Spleen (tissue), 11 donors: ENCODE measurements around the gene SYNGR1. TPM values are rescaled to one million over a fixed set of nuclear protein-coding genes. Genes with fewer than 3 reads are reported as not detected.

Experiments
- DNase-seq: peaks from one replicate; pipeline ENCODE4 v3.0.0-alpha.2; 2020
- H3K27ac ChIP-seq, 8 donors: fragments of 200-600 bp; sonication (generic) in 7 of 8; 1 replicate in 4 of 8; 2 replicates in 4 of 8; pipeline versions ENCODE4 v1.5.0 to v1.8.0; 2016 to 2021; ENCODE audit warnings: inconsistent platforms in 4 of 8, mild to moderate bottlenecking in 4 of 8, moderate library complexity in 1 of 8
- H3K27me3 ChIP-seq, 7 donors: fragments of 200-600 bp; sonication (generic) in 6 of 7; replicated peaks in 1 of 7; 1 replicate in 4 of 7; 2 replicates in 3 of 7; pipeline versions ENCODE4 v1.5.0 to v1.8.0; 2016 to 2021; ENCODE audit warnings: inconsistent platforms in 3 of 7, mild to moderate bottlenecking in 1 of 7
- H3K36me3 ChIP-seq, 6 donors: fragments of 200-600 bp; sonication (generic) in 5 of 6; 1 replicate in 4 of 6; 2 replicates in 2 of 6; pipeline versions ENCODE4 v1.5.0 to v1.8.0; 2016 to 2021; ENCODE audit warnings: inconsistent platforms in 2 of 6
- H3K4me1 ChIP-seq, 6 donors: fragments of 200-600 bp; sonication (generic) in 5 of 6; 1 replicate in 3 of 6; 2 replicates in 3 of 6; pipeline versions ENCODE4 v1.5.0 to v1.8.0; 2016 to 2021; ENCODE audit warnings: inconsistent platforms in 3 of 6
- H3K4me3 ChIP-seq, 8 donors: fragments of 200-600 bp; sonication (generic) in 7 of 8; 1 replicate in 4 of 8; 2 replicates in 4 of 8; pipeline versions ENCODE4 v1.5.0 to v1.8.0; 2016 to 2021; ENCODE audit warnings: inconsistent platforms in 4 of 8, mild to moderate bottlenecking in 4 of 8, moderate library complexity in 2 of 8
- H3K9me3 ChIP-seq, 8 donors: fragments of 200-600 bp; sonication (generic) in 7 of 8; 1 replicate in 4 of 8; 2 replicates in 4 of 8; pipeline versions ENCODE4 v1.5.0 to v1.8.0; 2016 to 2021; ENCODE audit warnings: inconsistent platforms in 4 of 8
- CTCF ChIP-seq, 11 experiments: fragments of 200-600 bp in 7 of 11; fragments of 450-650 bp in 4 of 11; sonication (generic) in 4 of 11; IDR thresholded peaks in 8 of 11; conservative IDR thresholded peaks in 3 of 11; 1 replicate in 7 of 11; 2 replicates in 4 of 11; pipeline versions ENCODE4 v1.4.0 to v1.8.0; 2016 to 2021; ENCODE audit warnings: antibody characterized with exemption in 11 of 11, inconsistent platforms in 4 of 11, mild to moderate bottlenecking in 1 of 11
- POLR2A ChIP-seq, 3 donors: fragments of 450-650 bp; IDR thresholded peaks; one replicate each; pipeline ENCODE4 v1.5.1; 2017; ENCODE audit warnings: antibody characterized with exemption in 3 of 3, mild to moderate bottlenecking in 1 of 3
- POLR2AphosphoS5 ChIP-seq, 3 donors: sonication (generic); formaldehyde crosslinking; IDR thresholded peaks; one replicate each; pipeline ENCODE4 v1.5.1; 2017; ENCODE audit warnings: antibody characterized with exemption in 3 of 3
- WGBS, 5 donors: extraction: QIAGEN DNeasy Blood & Tissue Kit in 3 of 5; methylation state at CpG; one replicate each; pipeline versions ENCODE4 v1.1.5 to v1.1.7; 2013 to 2018; 5-methylcytosine and 5-hydroxymethylcytosine counted together
- intact Hi-C: fragments of 100-400 bp; cut with DNase I; formaldehyde crosslinking; loops from one replicate; pipeline ENCODE4 v1.15.0; 2023; ENCODE audit warnings: low total_unique reads
- polyA plus RNA-seq, 3 donors: library from polyadenylated mRNA; stranded (reverse); fragments of 200-250 nt; gene quantifications; one replicate each; pipeline ENCODE4 v1.2.1, GENCODE V29; 2013
- total RNA-seq, 7 donors: library from RNA; depleted of rRNA in 3 of 7; stranded (reverse); fragments of >200 nt in 3 of 7; fragmentation: NEBNext Ultra II Directional in 4 of 7; extraction: Animal tissue kit (Norgen Biotek cat#: 25700) in 4 of 7; gene quantifications; one replicate each; pipeline versions ENCODE4 v1.1.0 to v1.2.1, GENCODE V29; 2016 to 2021
- donor health status: healthy with polysubstance abuse.
- donor health status: DM: no; HTN: no; CAD: no; lungs with moderate emphysema.
- donor health status: DM: no; HTN: no; CAD: no.
- donor health status: Bipolar disorder and iron deficiency.
- donor health status: healthy.
- donor health status: DM: no; HTN: no; CAD: no.
- donor health status: DM: yes; HTN: yes; CAD: no.

The SYNGR1 gene
- total and polyA plus RNA-seq, 10 donors: 8.0 to 35.1 (median 13.3) TPM

DNA sequence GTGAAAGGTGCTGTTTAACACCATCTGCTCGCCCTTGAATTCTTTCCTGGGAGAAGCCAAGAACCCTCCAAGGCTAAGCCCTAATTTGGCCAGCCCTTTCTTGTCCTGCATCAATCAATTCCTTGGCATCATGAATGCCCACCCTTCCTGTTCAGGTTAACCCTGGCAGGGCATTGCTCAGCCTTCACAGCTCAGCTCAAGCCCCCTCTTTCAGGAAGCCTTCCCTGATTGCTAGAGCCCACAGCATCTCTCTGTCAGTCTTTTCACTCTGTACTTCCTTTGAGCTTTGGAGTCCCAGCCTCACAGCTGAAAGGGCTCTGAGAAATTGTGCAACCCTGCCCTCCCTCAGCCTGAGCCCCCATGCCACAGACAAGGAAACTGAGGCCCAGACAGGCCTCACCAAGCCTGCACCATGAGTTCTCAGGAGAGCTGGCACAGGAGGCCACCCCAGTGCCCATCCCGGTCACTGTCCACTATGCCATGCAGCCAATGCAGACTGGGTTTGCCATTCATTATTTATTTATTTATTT, 47.3 kb upstream of the SYNGR1 start:
- intact Hi-C loops: loop anchor here (10.0 kb wide), 1 partner anchor 48 kb away; no protein-coding TSS in a partner anchor
- WGBS, 5 donors: 89 to 98% (median 93%) methylated on average over 2 of the region's 2 CpGs
- DNase-seq: no peak
- no peak for TF ChIP-seq POLR2AphosphoS5 (IDR thresholded peaks at IDR 0.05)
- H3K4me3 ChIP-seq: no peak overlapping the region
- H3K36me3 ChIP-seq: no peaks in the 10 kb centered on the region
- H3K9me3 ChIP-seq: no peaks in the 10 kb centered on the region
- peaks cover 15 to 50% (median 37%) of the 10 kb centered on the region in 6 donors for H3K4me1 ChIP-seq
- no peaks in the 10 kb centered on the region for H3K27me3 ChIP-seq
- no peak overlapping the region for H3K27ac ChIP-seq

DNA sequence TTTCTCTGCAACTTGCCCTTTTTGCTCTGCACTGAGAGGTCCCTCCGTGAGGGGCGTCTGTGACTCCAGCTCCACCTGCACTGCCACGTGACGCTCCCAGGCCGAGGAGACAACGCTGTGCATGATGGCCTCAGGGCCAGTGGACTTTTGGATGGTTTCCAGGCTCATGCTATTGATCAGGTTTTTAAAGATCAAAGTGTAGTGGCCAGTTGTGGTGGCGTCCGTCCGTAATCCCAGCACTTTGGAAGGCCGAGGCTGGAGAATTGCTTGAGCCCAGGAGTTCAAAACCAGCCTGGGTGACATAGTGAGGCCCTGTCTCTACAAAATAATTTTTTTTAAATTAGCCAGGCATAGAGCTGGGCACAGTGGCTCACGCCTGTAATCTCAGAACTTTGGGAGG, 46.4 kb upstream of the SYNGR1 start:
- 92 to 95% (median 94%) methylated on average over 11 of the region's 11 CpGs for WGBS, 5 donors
- no peaks in the 10 kb centered on the region for H3K27me3 ChIP-seq
- intact Hi-C loops: loop anchor here (10.0 kb wide), 1 partner anchor 49 kb away; no protein-coding TSS in a partner anchor

DNA sequence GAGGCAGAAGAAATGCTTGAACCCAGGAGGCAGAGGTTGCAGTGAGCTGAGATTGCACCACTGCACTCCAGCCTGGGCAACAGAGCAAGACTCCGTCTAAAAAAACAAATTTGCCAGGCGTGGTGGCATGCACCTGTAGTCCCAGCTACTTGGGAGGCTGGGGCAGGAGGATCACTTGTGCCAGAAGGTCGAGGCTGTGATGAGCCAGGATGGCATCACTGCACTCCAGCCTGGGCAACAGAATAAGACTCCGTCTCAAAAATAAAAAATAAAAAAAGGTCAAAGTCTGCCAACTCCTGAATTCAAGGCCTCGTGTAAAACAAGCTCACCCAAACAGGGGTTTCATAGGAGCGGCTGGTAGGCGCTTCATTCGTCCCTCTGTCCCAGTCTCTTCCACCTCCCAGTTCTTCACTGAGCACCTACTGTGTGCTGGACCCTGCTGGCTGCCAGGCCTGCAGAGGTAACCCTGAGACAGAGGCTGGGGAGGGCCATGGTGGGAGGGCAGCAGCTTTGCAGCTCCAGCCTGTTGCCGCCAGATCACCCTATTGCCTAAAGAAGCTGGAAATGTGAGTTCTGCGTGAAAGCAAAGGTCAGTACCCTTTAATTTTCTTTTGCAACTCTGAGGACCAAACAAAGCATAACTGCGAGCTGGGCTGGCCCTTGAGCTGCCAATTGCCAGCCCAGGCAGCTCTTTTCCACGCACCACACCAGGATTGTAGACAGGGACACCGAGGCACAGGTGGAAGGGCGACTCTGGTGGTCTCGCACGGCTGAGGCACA, 45.7 kb upstream of the SYNGR1 start:
- TF ChIP-seq POLR2A (IDR thresholded peaks at IDR 0.05) (no peak), POLR2AphosphoS5 (IDR thresholded peaks at IDR 0.05) (no peak), CTCF (IDR thresholded peaks at IDR 0.05 in 8 of 11, conservative IDR thresholded peaks at IDR 0.05 in 3 of 11) (no peak)
- H3K4me3 ChIP-seq: no peak overlapping the region
- H3K9me3 ChIP-seq: no peaks in the 10 kb centered on the region
- no peak overlapping the region for H3K27ac ChIP-seq
- 86 to 96% (median 90%) methylated on average over 10 to 16 of the region's 16 CpGs for WGBS, 5 donors
- intact Hi-C loops: loop anchor here (10.0 kb wide), 1 partner anchor 49 kb away; no protein-coding TSS in a partner anchor
- H3K4me1 ChIP-seq: peaks cover 11 to 49% (median 34%) of the 10 kb centered on the region in 6 donors
- no peak for DNase-seq
- H3K36me3 ChIP-seq: no peaks in the 10 kb centered on the region
- no peaks in the 10 kb centered on the region for H3K27me3 ChIP-seq

More for the DNA sequence above, 46.4 kb upstream of the SYNGR1 start:
- TF ChIP-seq CTCF (IDR thresholded peaks at IDR 0.05 in 8 of 11, conservative IDR thresholded peaks at IDR 0.05 in 3 of 11): no peak
- TF ChIP-seq POLR2A (IDR thresholded peaks at IDR 0.05): no peak
- TF ChIP-seq POLR2AphosphoS5 (IDR thresholded peaks at IDR 0.05): no peak
- no peak overlapping the region for H3K4me3 ChIP-seq
- H3K36me3 ChIP-seq: no peaks in the 10 kb centered on the region
- H3K9me3 ChIP-seq: no peaks in the 10 kb centered on the region
- H3K4me1 ChIP-seq: peaks cover 11 to 49% (median 30%) of the 10 kb centered on the region in 6 donors
- H3K27ac ChIP-seq: no peak overlapping the region
- DNase-seq: no peak

- TF ChIP-seq POLR2A (IDR thresholded peaks at IDR 0.05) (no peak), CTCF (IDR thresholded peaks at IDR 0.05 in 8 of 11, conservative IDR thresholded peaks at IDR 0.05 in 3 of 11) (peak in 7 of 11 experiments; percentile 12 to 68 (median 49)), POLR2AphosphoS5 (IDR thresholded peaks at IDR 0.05) (peak in 1 of 3 donors; percentile 13)
- intact Hi-C loops: loop anchor here (10.0 kb wide), 1 partner anchor 52 kb away; no protein-coding TSS in a partner anchor
These were observed 43.1 kb upstream of the SYNGR1 start for GRCh38 chr22:39306456-39307361.

More at GRCh38 chr22:39306456-39307361, 43.1 kb upstream of the SYNGR1 start:
- Histone ChIP-seq H3K4me1 (peaks cover 4 to 49% (median 32%) of the 10 kb centered on the region in 6 donors), H3K36me3 (peaks cover 0 to 24% (median 3%) of the 10 kb centered on the region in 6 donors), H3K27ac (no peak overlapping the region), H3K9me3 (no peaks in the 10 kb centered on the region), H3K4me3 (no peak overlapping the region), H3K27me3 (no peaks in the 10 kb centered on the region)
- WGBS, 5 donors: 41 to 61% (median 55%) methylated on average over 12 to 14 of the region's 14 CpGs
- peak; percentile 77 for DNase-seq
